Skeletal muscle tissue (tissue), 4 donors: ENCODE measurements around the gene RETSAT. TPM values are rescaled to one million over a fixed set of nuclear protein-coding genes. Genes with fewer than 3 reads are reported as not detected.
"Not testable (repeated sequence)": the region's sequence is repeated elsewhere in the genome, so short reads cannot be mapped to it uniquely, and the experiment has no call there.

ENCODE experiments used
- H3K27ac ChIP-seq: one replicate; pipeline ENCODE4 v1.7.0; 2013; ENCODE audit warnings: mild to moderate bottlenecking, low read depth, low read length, inconsistent platforms
- H3K27me3 ChIP-seq, 3 donors: one replicate each; pipeline ENCODE4 v1.7.0; 2013; ENCODE audit warnings: low read length in 3 of 3; ENCODE audit not compliant: control insufficient read depth in 3 of 3, insufficient read depth in 3 of 3
- H3K36me3 ChIP-seq, 3 donors: one replicate each; pipeline ENCODE4 v1.7.0; 2013; ENCODE audit warnings: low read length in 3 of 3; ENCODE audit not compliant: control insufficient read depth in 3 of 3, insufficient read depth in 3 of 3
- H3K4me1 ChIP-seq, 3 donors: one replicate each; pipeline ENCODE4 v1.7.0; 2013; ENCODE audit warnings: low read length in 3 of 3, mild to moderate bottlenecking in 3 of 3; ENCODE audit not compliant: control insufficient read depth in 3 of 3, insufficient read depth in 3 of 3
- H3K4me3 ChIP-seq, 3 donors: one replicate each; pipeline ENCODE4 v1.7.0; 2013; ENCODE audit warnings: low read length in 3 of 3
- H3K9ac ChIP-seq, 3 donors: one replicate each; pipeline ENCODE4 v1.7.0; 2013; ENCODE audit warnings: low read length in 3 of 3, mild to moderate bottlenecking in 3 of 3, moderate library complexity in 2 of 3, low read depth in 1 of 3
- H3K9me3 ChIP-seq, 3 donors: one replicate each; pipeline ENCODE4 v1.7.0; 2013; ENCODE audit warnings: low read length in 3 of 3; ENCODE audit not compliant: control insufficient read depth in 3 of 3
- total RNA-seq: library from RNA; depleted of rRNA; stranded (reverse); fragments of >200 nt; gene quantifications from one replicate; pipeline ENCODE4 v1.2.3, GENCODE V29; 2014
- donor health status: Osteomylitis.

Gene RETSAT
- total RNA-seq, 1 donor from 2014 or later, result 20.9 TPM

DNA sequence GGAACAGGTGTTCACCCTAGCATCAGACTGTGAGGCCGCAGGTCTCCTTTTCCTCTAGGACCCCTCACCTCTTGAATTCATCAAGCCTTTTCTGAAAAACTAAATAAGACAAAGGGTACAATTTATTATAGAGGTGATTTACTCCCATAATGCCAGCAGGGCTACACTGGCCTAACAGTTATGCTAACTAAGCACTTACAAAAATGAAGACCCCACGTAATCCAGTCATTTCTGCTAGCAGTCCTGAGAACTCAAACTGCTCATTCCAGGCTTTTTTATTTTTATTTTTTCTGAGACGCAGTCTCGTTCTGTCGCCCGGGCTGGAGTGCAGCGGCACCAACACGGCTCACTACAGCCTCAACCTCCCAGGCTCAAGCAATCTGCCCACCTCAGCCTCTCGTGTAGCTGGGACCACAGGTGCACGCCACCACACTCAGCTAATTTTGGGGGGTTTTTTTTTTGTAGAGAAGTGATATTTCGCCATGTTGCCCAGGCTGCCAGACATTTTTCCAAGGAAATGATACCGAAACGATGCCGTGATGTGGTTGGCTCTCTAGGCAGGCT, 41.7 kb upstream of the RETSAT start:
- no peak overlapping the region for H3K4me3 ChIP-seq
- H3K4me1 ChIP-seq, result peaks cover 10 to 15% (median 13%) of the 10 kb centered on the region in 3 donors
- no peak overlapping the region for H3K27ac ChIP-seq
- no peaks in the 10 kb centered on the region for H3K9me3 ChIP-seq
- no peaks in the 10 kb centered on the region for H3K27me3 ChIP-seq
- no peak overlapping the region for H3K9ac ChIP-seq
- peaks cover 1 to 8% (median 4%) of the 10 kb centered on the region in 3 donors for H3K36me3 ChIP-seq

DNA sequence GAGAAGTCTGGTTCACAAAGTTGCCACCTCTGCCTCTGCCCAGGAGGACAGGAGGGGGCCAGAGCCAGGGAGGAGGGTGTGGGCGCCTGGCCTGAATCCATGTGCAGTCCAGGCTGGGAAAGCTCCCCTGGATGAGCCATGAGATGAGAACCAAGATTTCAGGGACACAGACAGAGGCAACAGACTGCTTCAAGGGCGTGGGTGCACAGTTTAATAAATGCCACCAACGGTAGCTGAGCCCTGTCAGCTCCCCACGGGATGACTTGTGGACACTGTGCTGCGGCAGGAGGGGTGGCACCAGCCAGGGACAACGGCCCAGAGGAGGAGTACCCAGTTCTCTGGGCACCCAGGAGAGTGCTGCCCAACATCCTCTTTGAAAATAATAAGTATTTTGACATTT, 40.6 kb upstream of the RETSAT start:
- Histone ChIP-seq H3K4me1 (peaks cover 10 to 15% (median 13%) of the 10 kb centered on the region in 3 donors), H3K4me3 (no peak overlapping the region), H3K9me3 (no peaks in the 10 kb centered on the region), H3K27ac (no peak overlapping the region), H3K36me3 (peaks cover 10 to 18% (median 14%) of the 10 kb centered on the region in 3 donors), H3K27me3 (no peaks in the 10 kb centered on the region), H3K9ac (no peak overlapping the region)

DNA sequence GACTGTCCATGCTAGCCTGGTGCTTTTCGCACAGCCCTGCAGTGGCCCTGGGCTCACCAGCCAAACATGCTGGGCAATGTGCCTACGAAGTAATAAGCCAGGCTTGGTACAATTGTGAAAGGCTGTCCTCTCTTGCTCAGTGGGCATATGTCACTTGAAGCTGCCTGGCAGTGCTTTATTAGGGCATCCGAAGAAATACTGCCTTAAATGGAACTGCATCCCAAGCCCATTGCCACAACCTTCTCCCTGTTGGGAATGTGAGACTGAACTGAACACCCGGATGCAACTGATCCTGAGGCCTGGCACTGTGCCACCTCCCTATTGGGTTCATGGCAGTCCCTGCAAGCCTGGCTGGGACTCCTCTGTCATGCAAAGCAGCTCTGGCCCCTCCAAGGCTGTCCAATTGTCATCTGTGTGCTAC, 39.9 kb upstream of the RETSAT start:
- Histone ChIP-seq H3K9me3 (no peaks in the 10 kb centered on the region), H3K27me3 (no peaks in the 10 kb centered on the region), H3K4me3 (no peak overlapping the region), H3K36me3 (peaks cover 16 to 25% (median 21%) of the 10 kb centered on the region in 3 donors), H3K9ac (peak overlapping the region in 1 of 3 donors; percentile 1), H3K4me1 (peaks cover 10 to 15% (median 13%) of the 10 kb centered on the region in 3 donors), H3K27ac (no peak overlapping the region)

DNA sequence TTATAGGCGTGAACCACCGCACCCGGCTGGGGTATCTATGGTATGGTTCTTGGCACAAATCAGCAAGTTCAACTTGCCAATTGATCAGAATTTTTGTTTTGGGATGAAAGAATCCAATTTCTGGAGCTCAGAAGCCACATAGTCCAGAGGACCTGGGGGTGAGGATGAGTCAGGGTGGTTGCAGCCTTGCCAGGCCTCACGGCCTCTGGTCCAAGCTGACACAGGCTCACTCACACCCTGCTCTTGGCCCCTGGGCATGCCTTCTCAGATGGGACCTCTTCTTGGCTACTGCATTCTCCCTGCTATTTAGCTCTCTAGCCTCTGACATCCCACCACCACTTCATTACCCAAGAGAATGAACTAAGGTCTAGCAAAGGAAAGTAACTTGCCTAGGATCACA, 39.5 kb upstream of the RETSAT start:
- Histone ChIP-seq H3K27me3 (no peaks in the 10 kb centered on the region), H3K27ac (no peak overlapping the region), H3K4me1 (peaks cover 10 to 15% (median 13%) of the 10 kb centered on the region in 3 donors), H3K4me3 (no peak overlapping the region), H3K9me3 (no peaks in the 10 kb centered on the region), H3K9ac (peak overlapping the region in 1 of 3 donors; percentile 1), H3K36me3 (peaks cover 20 to 29% (median 26%) of the 10 kb centered on the region in 3 donors)

DNA sequence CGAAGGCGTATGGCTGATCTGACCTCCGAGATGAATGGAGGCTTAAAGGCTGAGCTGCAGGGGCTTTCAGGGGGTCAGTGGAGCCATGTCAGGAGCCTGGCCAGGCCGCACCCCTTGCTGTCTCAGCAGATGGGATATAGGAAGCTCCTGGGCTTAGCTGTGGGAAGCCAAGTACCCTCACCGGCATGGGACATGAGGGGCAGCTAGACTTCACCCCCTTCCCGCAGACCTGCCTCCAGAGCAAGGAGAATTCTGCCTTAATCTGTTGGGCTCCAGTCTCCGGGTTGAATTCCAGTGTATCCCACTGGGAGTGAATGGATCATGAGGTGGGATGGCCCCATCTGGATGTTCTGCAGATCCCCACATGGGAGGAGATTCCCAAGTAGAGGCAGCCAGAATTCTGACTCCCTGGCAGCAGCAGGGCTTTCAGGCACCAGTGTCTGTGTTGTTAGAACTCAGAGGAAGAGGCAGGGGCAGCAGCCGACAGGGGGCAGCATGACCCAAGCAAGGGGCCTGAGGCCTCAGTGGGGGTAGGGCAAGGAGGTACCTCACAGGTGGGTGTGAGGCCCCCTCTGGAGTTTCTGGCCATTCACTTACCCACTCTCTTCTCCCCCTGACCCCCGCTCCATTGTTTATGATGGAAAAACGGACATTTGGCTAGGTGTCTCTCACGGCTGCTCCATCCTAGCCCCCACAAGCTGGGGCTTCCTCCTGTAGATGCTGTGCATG, 36.8 kb upstream of the RETSAT start:
- Histone ChIP-seq H3K4me3 (no peak overlapping the region), H3K4me1 (peaks cover 10 to 15% (median 13%) of the 10 kb centered on the region in 3 donors), H3K36me3 (peaks cover 30 to 48% (median 46%) of the 10 kb centered on the region in 3 donors), H3K27ac (no peak overlapping the region), H3K9me3 (no peaks in the 10 kb centered on the region), H3K27me3 (no peaks in the 10 kb centered on the region), H3K9ac (no peak overlapping the region)

DNA sequence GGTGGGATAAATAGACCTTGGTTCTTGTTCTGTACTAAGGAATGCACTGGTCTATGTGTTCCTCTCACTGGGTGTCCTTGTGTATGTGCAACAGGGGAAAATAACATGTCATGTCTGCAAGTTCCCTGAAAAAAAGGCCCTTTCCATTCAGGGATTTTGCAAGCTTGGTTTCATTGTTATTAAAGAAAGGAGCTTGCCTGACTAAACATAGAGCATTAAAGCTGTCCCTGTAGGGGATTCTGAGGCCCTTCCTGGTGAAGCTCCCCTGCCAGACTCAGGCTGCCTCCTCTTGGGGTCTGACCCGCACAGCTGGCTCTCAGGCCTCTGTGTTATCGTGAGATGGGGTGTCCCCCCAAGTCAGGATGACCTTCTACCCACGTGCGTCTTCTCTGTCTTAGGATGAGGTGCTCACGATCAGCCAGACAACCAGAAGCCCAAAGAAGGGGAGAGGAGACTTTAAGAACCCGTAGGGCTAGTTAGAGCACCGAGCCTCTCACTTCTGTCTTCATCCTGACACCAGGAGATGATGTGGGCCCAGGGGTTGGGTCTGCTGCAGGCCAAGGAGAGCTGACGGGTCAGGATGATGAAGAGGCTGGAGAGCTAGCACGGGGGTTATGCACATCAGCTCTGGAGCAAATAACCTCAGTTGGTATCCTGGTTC, 34.7 kb upstream of the RETSAT start:
- Histone ChIP-seq H3K4me3 (no peak overlapping the region), H3K9ac (no peak overlapping the region), H3K9me3 (no peaks in the 10 kb centered on the region), H3K27ac (no peak overlapping the region), H3K4me1 (peaks cover 3 to 4% (median 3%) of the 10 kb centered on the region in 3 donors), H3K36me3 (peaks cover 41 to 67% (median 56%) of the 10 kb centered on the region in 3 donors), H3K27me3 (no peaks in the 10 kb centered on the region)

DNA sequence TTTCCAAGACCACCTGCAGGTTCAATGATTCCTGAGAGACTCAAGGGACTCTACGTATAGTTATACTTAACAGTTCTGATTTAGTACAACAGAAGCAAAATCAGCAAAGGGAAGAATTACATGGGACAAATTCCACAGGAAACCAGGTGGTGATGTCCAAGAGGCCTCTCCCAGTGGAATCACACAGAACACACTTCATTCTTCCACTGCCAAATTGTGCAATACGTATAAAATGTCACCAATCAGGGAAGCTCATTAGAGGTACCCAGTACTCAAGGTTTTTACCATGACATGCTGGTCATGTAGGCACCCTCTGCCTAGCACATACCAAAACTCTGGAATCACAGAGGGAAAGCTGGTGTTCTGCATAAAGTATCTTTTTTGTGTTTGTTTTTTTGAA, 33.4 kb upstream of the RETSAT start:
- Histone ChIP-seq H3K9ac (no peak overlapping the region), H3K4me3 (no peak overlapping the region), H3K4me1 (no peaks in the 10 kb centered on the region), H3K9me3 (no peaks in the 10 kb centered on the region), H3K36me3 (peaks cover 43 to 74% (median 60%) of the 10 kb centered on the region in 3 donors), H3K27ac (no peak overlapping the region), H3K27me3 (no peaks in the 10 kb centered on the region)

DNA sequence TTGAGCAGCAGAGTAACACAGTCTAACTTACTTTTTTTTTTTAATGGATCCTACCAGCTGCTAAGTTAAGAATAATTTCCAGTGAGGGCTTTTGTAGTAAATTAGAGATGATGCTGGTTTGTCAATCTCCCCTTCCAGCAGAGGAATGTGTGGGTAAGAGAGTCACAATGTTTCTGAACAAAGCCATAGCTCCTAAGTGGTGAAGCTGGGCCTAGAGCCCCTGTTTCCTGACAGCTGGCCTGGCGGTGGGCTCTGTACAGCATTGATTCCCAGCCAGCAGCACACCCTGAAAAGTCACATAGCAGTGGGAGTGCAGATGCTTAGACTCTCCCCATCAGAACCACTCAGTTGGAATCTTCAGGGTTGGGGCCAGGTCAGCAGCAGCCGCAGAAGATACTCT, 31.4 kb upstream of the RETSAT start:
- H3K36me3 ChIP-seq, result peaks cover 40 to 64% (median 55%) of the 10 kb centered on the region in 3 donors
- H3K4me3 ChIP-seq, result no peak overlapping the region
- no peaks in the 10 kb centered on the region for H3K9me3 ChIP-seq
- H3K4me1 ChIP-seq, result no peaks in the 10 kb centered on the region
- no peak overlapping the region for H3K9ac ChIP-seq
- H3K27ac ChIP-seq, result no peak overlapping the region
- no peaks in the 10 kb centered on the region for H3K27me3 ChIP-seq

DNA sequence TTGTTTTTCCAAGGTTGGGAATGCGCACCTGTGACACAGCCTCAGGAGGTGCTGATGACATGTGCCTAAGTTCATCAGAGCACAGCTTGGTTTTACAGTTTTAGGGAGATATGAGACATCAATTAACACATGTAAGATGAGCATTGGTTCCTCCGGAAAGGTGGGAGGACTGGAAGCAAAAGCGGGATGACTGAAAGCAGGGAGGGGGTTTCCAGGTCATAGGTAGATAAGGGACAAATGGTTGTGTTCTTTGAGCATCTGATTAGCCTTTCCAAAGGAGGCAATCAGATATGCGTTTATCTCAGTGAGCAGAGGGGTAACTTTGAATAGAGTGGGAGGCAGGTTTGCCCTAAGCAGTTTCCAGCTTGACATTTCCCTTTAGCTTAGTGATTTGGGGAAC, 29.5 kb upstream of the RETSAT start:
- Histone ChIP-seq H3K4me3 (no peak overlapping the region), H3K27ac (no peak overlapping the region), H3K4me1 (no peaks in the 10 kb centered on the region), H3K9me3 (no peaks in the 10 kb centered on the region), H3K9ac (no peak overlapping the region), H3K36me3 (peaks cover 23 to 55% (median 52%) of the 10 kb centered on the region in 3 donors), H3K27me3 (no peaks in the 10 kb centered on the region)

DNA sequence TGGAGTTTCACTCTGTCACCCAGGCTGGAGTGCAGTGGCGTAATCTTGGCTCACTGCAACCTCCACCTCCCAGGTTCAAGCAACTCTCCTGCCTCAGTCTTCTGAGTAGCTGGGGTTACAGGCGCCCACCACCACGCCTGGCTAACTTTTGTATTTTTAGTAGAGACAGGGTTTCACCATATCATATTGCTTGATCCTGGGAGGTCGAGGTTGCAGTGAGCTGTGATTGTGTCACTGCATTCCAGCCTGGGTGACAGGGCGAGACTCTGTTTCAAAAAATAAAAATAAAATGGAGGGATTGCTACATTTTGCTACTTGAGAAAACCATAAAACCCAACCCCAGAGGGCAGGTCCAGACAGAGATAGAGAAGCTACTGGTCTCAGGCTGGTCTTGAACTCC, 28.8 kb upstream of the RETSAT start:
- H3K27me3 ChIP-seq, H3K4me1 ChIP-seq, H3K27ac ChIP-seq, H3K4me3 ChIP-seq, H3K9ac ChIP-seq, H3K9me3 ChIP-seq: not testable (repeated sequence)
- H3K36me3 ChIP-seq, result peaks cover 19 to 52% (median 46%) of the 10 kb centered on the region in 3 donors
